HUES64 (cell line): Measurements from ENCODE around the gene TCL1B.

ENCODE experiments used
- H3K27ac ChIP-seq: 2 replicates; pipeline ENCODE4 v1.7.0; 2013; ENCODE audit warnings: low read depth, low read length, inconsistent platforms
- H3K27me3 ChIP-seq: 2 replicates; pipeline ENCODE4 v1.6.1; 2013; ENCODE audit warnings: mild to moderate bottlenecking, low read length; ENCODE audit not compliant: insufficient read depth
- H3K36me3 ChIP-seq: 2 replicates; pipeline ENCODE4 v1.6.1; 2013; ENCODE audit warnings: mild to moderate bottlenecking, low read length; ENCODE audit not compliant: insufficient read depth
- H3K4me1 ChIP-seq: 2 replicates; pipeline ENCODE4 v1.6.1; 2013; ENCODE audit warnings: mild to moderate bottlenecking, low read length, moderate library complexity; ENCODE audit not compliant: insufficient read depth
- H3K4me3 ChIP-seq: 2 replicates; pipeline ENCODE4 v1.5.1; 2013; ENCODE audit warnings: mild to moderate bottlenecking, low read length, moderate library complexity
- H3K9ac ChIP-seq: 2 replicates; pipeline ENCODE4 v1.6.1; 2013; ENCODE audit warnings: mild to moderate bottlenecking, low read depth, low read length
- H3K9me3 ChIP-seq: 2 replicates; pipeline ENCODE4 v1.6.1; 2013; ENCODE audit warnings: low read depth, low read length; ENCODE audit not compliant: insufficient read depth
- WGBS: fragments of 150-250, 120-280 bp; methylation state at CpG from one replicate; pipeline ENCODE4 v1.1.7; 2013; ENCODE audit warnings: missing lambda C conversion rate; 5-methylcytosine and 5-hydroxymethylcytosine counted together

TCL1B gene

GRCh38 chr14:95701846-95702221 lies 15.6 kb downstream of the TCL1B start:
- Histone ChIP-seq H3K27ac (no peak overlapping the region), H3K4me3 (no peak overlapping the region), H3K9me3 (no peaks in the 10 kb centered on the region), H3K4me1 (peaks cover 40% of the 10 kb centered on the region), H3K9ac (no peak overlapping the region), H3K36me3 (no peaks in the 10 kb centered on the region), H3K27me3 (peaks cover 85% of the 10 kb centered on the region)
- 35% methylated on average over 4 of the region's 4 CpGs for WGBS

- Histone ChIP-seq H3K27me3 (peaks cover 70% of the 10 kb centered on the region), H3K36me3 (no peaks in the 10 kb centered on the region), H3K4me1 (peaks cover 40% of the 10 kb centered on the region), H3K9ac (no peak overlapping the region), H3K9me3 (no peaks in the 10 kb centered on the region), H3K27ac (no peak overlapping the region), H3K4me3 (no peak overlapping the region)
- WGBS, result no CpG with 5 or more reads among the region's 3 CpGs
Observed at GRCh38 chr14:95703341-95703740, 17.1 kb downstream of the TCL1B start.

DNA sequence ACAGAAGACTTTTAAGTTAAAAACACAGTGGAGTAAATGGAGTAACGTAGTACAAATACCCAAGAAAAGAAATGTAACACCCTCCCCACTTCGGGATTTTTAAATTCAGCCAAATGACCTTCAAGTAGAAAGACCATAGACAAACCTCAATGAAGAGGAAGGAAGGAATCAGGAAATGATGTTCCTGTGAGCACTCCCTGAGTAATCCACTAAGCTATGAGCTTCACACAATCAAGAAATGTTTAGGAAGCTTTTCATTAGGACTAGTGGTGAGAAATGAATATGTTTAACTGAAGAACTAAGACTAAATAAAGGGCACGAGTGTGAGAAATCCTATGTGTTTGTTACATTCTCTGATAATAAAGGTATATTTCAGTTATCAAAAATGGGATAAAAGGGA lies 17.6 kb downstream of the TCL1B start:
- no peaks in the 10 kb centered on the region for H3K9me3 ChIP-seq
- H3K4me3 ChIP-seq, result no peak overlapping the region
- H3K36me3 ChIP-seq, result no peaks in the 10 kb centered on the region
- H3K9ac ChIP-seq, result no peak overlapping the region
- no peak overlapping the region for H3K27ac ChIP-seq
- 85% methylated on average over 1 of the region's 3 CpGs for WGBS
- peaks cover 67% of the 10 kb centered on the region for H3K27me3 ChIP-seq
- H3K4me1 ChIP-seq, result peaks cover 44% of the 10 kb centered on the region

- Histone ChIP-seq H3K27ac (no peak overlapping the region), H3K4me1 (peaks cover 33% of the 10 kb centered on the region), H3K36me3 (no peaks in the 10 kb centered on the region), H3K4me3 (no peak overlapping the region), H3K27me3 (peaks cover 52% of the 10 kb centered on the region), H3K9ac (no peak overlapping the region), H3K9me3 (no peaks in the 10 kb centered on the region)
- 92% methylated on average over 3 of the region's 4 CpGs for WGBS
Observed at GRCh38 chr14:95705518-95705917, 19.3 kb downstream of the TCL1B start.

GRCh38 chr14:95707327-95707726 lies 21.1 kb downstream of the TCL1B start:
- WGBS, result over 99% methylated on average over 5 of the region's 5 CpGs
- no peak overlapping the region for H3K27ac ChIP-seq
- no peaks in the 10 kb centered on the region for H3K9me3 ChIP-seq
- H3K36me3 ChIP-seq, result no peaks in the 10 kb centered on the region
- peaks cover 19% of the 10 kb centered on the region for H3K4me1 ChIP-seq
- no peak overlapping the region for H3K9ac ChIP-seq
- no peak overlapping the region for H3K4me3 ChIP-seq
- H3K27me3 ChIP-seq, result peaks cover 43% of the 10 kb centered on the region

GRCh38 chr14:95710106-95710505 lies 23.9 kb downstream of the TCL1B start:
- H3K9ac ChIP-seq, result no peak overlapping the region
- no peaks in the 10 kb centered on the region for H3K9me3 ChIP-seq
- WGBS, result 95% methylated on average over 17 of the region's 17 CpGs
- H3K4me3 ChIP-seq, result no peak overlapping the region
- H3K36me3 ChIP-seq, result no peaks in the 10 kb centered on the region
- H3K4me1 ChIP-seq, result peaks cover 9% of the 10 kb centered on the region
- H3K27ac ChIP-seq, result no peak overlapping the region
- H3K27me3 ChIP-seq, result peaks cover 15% of the 10 kb centered on the region

DNA sequence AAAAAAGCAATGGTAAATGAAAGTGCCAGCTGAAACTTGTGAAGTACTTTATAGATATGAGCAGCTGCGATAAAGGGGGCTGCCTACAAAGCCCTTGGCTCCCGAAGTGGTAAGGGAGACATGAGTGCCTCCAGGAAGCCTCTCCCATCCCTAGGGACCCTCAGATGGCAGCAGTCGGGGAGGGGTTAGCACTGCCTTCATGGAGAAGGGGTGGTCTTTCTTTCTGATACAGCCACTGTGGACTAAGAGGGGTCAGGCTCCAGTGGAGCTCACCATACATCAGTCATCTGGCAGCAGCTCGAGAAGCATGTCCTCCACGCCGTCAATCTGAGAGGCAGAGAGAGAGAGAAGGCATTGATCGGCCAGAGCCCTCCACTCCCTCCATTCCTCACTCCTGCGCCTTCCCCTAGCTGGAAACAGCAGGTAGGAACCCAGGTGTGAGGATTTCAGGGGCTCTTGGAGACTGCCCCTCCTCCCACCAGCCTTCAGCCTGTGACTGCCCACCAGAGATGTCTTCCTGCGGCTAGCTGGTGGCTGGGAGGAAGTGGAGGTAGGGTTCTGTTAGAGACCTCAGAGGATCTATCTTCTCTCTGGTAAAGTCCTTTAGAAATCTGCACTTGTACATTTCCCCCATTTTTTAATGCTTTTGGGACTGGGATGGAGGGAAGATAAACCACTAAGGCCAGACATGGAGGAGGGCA lies 25.4 kb downstream of the TCL1B start:
- H3K27me3 ChIP-seq, result peaks cover 9% of the 10 kb centered on the region
- no peaks in the 10 kb centered on the region for H3K36me3 ChIP-seq
- no peak overlapping the region for H3K9ac ChIP-seq
- 81% methylated on average over 9 of the region's 9 CpGs for WGBS
- no peak overlapping the region for H3K27ac ChIP-seq
- H3K9me3 ChIP-seq, result no peaks in the 10 kb centered on the region
- H3K4me1 ChIP-seq, result peaks cover 9% of the 10 kb centered on the region
- no peak overlapping the region for H3K4me3 ChIP-seq

GRCh38 chr14:95712398-95712797 lies 26.2 kb downstream of the TCL1B start:
- H3K36me3 ChIP-seq, result no peaks in the 10 kb centered on the region
- no peak overlapping the region for H3K4me3 ChIP-seq
- H3K9ac ChIP-seq, result no peak overlapping the region
- no peaks in the 10 kb centered on the region for H3K9me3 ChIP-seq
- H3K27ac ChIP-seq, result no peak overlapping the region
- H3K27me3 ChIP-seq, result peaks cover 9% of the 10 kb centered on the region
- peaks cover 9% of the 10 kb centered on the region for H3K4me1 ChIP-seq
- WGBS, result 92% methylated on average over 9 of the region's 9 CpGs

DNA sequence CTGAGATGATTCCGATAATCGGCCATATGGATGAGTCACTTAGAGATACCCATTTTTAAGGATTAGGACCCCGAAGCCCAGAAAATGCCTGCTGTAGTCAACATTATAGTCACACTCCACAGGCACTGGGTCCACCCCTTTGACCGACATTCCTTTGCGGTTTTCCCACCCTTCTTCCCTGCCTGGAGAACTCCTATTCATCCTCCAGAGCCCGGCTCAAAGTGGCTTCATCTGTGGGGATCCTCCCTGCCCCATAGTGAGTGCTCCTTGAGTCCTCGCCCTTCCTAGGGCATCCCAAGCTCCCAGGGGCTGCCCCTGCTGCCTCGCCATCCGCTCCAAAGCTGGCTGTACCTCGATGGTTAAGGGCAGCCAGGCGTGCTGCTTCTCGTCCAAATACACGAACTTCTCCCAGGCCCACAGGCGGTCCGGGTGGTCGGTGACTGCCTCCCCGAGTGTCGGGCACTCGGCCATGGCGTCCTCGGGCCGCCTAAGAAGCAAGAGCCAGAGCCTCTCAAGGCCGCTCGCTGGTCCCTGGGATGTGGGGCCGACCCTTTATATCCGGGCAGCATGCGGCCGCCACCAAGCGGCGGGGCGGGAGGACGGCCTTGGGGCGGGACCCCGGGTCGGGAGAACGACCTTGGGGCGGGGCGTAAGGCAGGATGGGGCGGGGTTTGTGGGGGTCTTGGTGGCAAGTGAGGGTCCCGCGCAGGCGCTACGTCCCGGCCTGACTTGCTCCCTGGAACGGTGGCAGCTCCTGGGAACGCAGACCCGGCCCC lies 27.6 kb downstream of the TCL1B start, which contains the start of gene TCL1A:
Gene TCL1A (minus strand): TSS at position 530 of the 776 bp plus-strand sequence. CDS start 59 bp downstream, at position 471.
- no peaks in the 10 kb centered on the region for H3K36me3 ChIP-seq
- no peak within 1 kb of the TSS for H3K9ac ChIP-seq
- H3K27me3 ChIP-seq, result peaks cover 9% of the 10 kb centered on the region
- no peak within 1 kb of the TSS for H3K4me3 ChIP-seq
- no peak within 1 kb of the TSS for H3K27ac ChIP-seq
- no peaks in the 10 kb centered on the region for H3K9me3 ChIP-seq
- peaks cover 5% of the 10 kb centered on the region; the same call in 1 of the 2 replicates for H3K4me1 ChIP-seq
- WGBS, result 94% methylated on average over 47 of the region's 47 CpGs

DNA sequence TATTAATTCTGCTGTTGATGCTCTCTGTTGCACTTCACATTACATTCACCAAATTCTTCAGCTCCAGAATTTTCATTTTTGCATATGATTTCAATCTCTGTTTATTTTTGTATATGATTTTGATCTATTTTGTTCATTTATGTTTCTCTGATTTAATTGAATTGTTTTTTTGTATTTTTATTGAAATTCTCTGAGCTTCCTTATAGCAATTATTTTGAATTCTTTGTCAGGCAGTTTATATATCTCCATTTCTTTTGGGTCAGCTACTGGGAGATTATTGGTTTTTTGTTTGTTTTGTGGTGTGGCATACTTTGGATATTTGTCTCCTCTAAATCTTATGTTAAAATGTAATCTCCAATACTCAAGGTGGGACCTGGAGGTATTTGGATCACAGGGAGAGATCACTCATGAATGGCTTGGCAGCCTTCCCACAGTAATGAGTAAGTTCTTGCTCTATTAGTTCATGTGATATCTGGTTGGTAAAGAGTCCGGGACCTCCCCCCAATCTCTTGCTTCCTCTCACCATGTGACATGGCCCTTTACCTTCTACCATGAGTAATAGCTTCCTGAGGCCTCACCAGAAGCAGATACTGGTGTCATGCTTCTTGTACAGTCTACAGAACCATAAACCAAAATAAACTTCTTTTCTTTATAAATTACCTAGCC lies 36.4 kb downstream of the TCL1B start:
- Histone ChIP-seq H3K9me3 (no peaks in the 10 kb centered on the region), H3K36me3 (no peaks in the 10 kb centered on the region), H3K9ac (no peak overlapping the region), H3K27ac (no peak overlapping the region), H3K27me3 (no peaks in the 10 kb centered on the region), H3K4me3 (no peak overlapping the region), H3K4me1 (no peaks in the 10 kb centered on the region)
- WGBS, result 86% methylated on average over 1 of the region's 1 CpG

DNA sequence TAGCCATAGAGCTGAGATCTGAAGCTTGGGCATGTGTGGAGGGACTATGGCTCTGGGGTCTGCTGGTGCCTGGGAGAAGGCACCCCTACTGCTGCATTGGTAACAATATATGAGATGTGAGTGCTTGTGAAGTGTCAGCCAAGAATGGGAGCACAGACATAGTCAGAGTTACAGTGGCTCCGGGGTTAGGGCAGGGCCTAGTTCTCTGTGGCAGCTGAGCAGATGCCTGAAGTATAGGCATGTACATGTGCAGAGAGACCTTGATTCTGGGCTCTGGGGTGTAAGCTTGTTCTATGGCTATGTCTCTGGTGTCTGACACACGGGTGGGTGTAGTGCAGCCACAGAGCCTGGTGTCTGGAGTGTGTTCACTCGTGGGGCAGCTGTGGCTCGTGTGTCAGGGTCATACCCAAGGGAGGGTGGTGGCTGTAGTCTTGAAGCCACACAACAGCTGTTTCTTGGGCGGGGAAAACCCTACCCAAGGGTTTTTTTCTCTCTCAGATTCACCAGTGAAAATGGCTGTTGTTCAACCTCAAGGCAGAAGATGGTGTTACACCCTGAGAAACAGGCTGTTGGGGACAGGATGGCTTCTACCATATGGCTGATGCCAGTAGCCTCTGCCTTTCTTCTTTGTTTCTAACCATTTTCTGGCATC lies 39.6 kb downstream of the TCL1B start:
- H3K36me3 ChIP-seq, result no peaks in the 10 kb centered on the region
- no peak overlapping the region for H3K4me3 ChIP-seq
- 97% methylated on average over 5 of the region's 5 CpGs for WGBS
- no peaks in the 10 kb centered on the region for H3K27me3 ChIP-seq
- peaks cover 7% of the 10 kb centered on the region; the same call in 1 of the 2 replicates for H3K9me3 ChIP-seq
- H3K9ac ChIP-seq, result no peak overlapping the region
- H3K27ac ChIP-seq, result no peak overlapping the region
- no peaks in the 10 kb centered on the region for H3K4me1 ChIP-seq
